Stimulated activated CD4-positive, alpha-beta T cell treated with anti-CD3 and anti-CD28 coated beads, Interleukin-1b, Interleukin-23, amount 100 ng/mL, for 1 hour (primary cell): Measurements from ENCODE around the gene TAGLN3.

Experiments used
- DNase-seq, 2 donors: peaks; one replicate each; pipeline ENCODE4 v3.0.0-alpha.2; 2020; ENCODE audit warnings: low read depth in 2 of 2

The TAGLN3 gene

DNA sequence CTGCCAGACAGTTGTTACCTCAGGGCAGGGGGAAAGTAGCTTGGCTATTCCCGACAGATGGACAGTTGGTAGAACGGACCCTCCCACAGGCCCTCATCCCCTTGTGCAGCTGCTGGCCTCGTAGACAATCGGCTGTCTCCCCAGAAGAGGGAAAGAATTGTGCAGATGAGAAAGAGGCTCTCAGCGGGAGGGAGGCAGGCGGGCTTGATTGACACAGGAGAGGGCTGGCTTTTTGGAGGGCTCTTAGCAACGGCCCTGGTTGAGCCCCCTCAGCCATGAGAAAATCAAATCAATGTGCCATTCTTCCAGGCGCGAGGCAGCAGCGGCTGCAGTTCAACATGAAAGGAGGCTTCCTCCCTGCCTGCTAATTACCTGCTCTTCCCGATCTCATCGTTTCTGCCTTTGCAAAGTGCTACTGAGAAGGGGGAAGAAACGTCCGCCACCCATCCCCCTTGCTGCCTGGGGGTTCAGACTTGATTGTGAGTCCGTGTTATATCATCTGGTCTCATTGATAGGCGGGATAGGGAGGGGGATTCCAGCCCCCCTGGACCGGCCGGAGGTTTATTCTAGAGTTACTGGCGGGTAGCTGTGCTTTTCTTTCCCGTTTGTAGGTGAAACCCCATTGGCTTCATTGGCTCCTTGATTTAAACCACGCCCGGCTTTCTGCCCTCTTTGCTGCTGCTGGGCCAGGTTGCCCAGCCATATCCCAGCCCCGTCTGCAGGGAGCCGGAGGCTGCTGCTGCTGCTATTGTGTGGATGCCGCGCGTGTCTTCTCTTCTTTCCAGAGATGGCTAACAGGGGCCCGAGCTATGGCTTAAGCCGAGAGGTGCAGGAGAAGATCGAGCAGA, at the start of gene TAGLN3:
TSS of gene TAGLN3 (plus strand) at position 287 of the 848 bp plus-strand sequence. CDS start at position 788, 501 bp downstream.
- DNase-seq, result no peak

DNA sequence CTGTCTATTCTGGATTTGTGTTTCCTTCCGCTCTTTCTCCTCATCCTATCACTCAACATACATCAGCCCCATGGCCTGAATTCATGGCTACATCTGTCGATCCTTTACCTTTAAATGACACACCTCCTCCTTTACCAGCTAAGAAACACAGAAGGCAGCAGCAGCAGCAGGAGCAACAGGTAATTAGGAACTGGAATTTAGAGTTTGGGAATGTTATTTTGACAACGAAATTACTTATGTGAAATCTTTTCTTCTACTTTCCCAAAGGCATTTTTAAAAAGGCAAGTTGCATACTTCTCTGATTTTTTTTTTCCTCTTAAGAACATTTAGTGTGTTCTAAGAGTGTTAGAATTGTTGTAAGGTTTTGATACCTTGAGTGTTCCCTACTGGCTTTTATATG, 49.0 kb upstream of the TAGLN3 start:
- no peak for DNase-seq

DNA sequence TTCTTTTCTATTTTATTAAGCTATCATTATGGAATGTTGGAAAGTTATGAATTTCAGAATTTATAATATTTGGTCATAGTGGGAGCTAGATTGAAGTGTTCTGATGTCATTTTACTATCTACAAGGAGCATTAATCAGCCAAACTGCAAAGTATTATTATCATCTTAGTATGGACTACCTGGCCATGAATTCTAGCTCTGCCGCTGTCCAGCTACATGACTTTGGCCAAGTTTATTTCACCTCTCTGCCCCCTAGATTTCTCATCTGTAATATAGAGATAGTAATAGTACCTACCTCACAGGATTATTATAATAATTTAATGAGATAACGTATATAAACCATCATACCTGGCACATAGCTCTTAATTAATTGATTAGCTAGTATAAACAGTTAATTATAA, 47.7 kb upstream of the TAGLN3 start:
- no peak for DNase-seq

DNA sequence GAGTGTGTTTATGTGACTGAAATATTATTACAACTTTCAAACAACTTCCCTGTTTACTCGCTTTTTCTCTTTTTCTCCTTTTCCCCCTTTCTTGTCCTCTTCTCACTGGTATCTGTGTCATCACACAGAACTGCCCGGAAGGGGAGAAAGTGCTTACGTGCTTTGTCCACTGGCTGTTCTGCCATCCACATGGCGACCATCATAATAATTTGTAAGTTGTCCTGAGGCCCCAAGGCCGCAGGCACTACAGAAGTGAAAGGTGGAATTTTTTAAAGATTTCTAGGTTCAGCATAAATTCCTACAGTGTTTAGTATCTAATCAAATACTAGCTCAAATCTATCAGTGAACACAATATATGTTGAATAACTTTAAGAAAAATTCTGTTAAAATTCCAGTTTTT, 46.6 kb upstream of the TAGLN3 start:
- DNase-seq, result no peak

DNA sequence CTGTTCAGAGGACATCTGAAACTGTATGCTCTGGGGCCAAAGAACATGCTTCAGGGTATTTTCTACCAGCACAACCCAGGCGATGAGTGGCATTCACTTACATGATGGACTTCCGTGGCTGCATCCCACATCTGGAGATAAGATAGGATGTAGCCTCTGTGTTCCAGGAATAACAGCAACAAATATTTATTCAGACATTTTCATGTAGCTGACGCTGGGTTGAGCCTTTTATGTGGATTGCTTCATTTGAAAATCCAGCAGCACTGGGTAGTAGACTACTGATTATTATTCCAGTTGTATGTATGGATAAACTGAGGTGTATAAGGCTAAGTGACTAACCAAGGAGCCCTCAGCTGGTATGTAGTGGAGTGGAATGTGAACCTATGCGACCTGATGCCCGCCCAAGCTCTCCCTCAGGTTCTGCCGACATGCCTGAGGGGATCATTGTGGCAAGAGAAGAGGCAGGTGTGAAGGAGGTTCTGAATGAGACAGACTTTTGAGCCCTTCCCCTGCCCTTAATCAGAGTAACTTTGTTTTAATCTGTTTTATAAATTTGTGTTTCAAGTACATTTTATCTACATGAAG, 45.8 kb upstream of the TAGLN3 start:
- DNase-seq, result no peak

DNA sequence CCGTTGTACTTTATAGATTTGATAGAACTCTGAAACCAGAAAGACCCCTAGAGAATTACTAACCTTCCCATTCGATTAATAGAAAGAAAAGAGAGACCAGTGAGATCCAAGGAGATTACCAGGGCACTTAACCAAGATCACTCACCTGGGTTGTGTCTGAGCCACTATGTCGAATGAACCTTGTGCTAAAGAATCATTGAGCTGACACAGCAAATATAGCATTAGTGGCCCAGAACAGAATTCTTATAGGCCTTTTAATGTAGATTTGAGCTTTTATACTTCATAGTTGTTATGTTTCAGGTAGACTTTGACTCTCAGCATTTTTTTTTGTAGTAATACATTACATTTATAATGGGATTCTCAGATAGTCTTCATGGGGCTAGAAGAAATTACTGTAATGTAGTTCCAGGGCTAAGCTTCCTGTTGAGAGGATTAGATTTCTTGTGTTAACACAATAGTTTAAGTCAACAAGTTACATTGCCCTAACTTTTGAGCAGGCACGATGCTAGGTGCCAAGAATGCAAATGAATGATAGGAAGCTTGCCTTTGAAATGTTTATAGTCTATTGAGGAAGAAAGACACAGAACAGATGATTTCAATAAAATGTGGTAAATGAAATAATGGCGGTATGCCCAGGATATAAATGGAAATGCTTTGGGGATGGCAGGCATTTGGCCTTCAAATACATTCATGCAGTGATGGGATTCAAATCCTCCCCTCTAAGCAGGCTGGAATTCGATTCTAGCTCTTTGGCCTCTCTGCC, 44.3 kb upstream of the TAGLN3 start:
- DNase-seq, result no peak

DNA sequence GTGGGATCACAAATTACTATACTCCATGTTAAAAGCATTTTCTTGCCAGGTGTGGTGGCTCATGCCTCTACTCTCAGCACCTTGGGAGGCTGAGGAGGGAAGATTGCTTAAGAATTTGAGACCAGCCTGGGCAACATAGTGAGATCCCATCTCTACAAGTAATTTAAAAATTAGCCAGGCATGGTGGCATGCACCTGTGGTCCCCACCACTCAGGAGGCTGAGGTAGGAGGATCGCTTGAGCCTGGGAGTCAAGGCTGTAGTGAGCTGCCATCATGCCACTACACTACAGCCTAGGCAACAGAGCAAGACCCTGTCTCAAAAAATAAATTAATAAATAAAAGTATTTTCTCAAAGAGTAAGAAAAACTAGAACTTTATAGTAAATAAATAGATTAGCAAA, 42.8 kb upstream of the TAGLN3 start:
- DNase-seq, result no peak

DNA sequence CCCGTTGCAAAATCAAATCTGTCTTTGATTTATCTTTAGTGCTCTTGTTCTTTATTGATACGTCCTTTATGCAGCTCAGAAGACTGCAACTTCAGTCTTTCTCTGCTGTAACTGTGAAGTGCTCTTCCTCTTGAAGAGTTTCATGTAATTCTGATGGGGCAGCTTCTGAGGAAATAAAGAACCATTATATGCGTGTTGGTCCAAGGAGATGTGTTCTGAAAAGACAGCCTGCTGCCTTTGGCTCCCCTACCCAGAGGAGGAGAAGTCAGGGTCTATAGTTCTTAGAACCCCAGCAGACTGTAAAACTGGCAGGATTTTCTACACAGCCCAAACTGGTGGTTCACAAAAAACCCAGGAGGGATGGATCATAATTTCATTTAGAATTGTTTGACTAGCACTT, 42.3 kb upstream of the TAGLN3 start:
- no peak for DNase-seq

DNA sequence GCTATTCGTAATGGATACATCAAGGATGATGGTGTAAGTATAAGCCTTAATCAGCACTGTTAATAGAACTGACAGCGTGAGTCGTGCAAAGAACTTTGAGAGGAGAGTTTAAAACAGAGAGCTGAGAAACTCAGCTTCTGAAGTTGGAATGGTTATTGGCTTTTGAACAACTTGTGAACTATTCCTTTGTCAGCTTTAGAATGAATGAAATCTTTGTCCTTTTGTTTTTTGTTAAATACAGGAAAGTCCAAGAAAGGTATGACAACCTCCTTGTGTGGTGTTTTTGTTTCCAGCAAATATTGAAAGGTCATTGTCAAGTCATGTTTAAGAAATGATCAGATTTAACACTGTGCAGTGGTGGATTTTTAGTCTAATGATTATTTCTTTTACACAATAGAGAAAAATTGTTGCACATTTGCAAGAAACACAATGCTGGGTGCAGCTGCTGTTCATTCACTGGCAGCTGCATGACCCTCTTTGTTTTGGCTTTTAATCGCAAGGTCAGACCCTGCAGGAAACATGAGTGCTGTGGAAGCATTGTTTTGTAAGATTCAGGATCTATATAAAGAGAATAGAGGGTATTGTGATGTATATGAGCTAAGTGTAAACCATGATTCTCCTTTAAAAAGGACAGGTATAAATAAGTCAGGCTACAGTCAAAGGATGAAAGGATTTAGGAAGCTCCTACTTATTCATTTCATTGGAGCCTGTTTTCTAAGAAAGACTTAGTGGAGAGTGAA, 41.6 kb upstream of the TAGLN3 start:
- DNase-seq, result no peak

DNA sequence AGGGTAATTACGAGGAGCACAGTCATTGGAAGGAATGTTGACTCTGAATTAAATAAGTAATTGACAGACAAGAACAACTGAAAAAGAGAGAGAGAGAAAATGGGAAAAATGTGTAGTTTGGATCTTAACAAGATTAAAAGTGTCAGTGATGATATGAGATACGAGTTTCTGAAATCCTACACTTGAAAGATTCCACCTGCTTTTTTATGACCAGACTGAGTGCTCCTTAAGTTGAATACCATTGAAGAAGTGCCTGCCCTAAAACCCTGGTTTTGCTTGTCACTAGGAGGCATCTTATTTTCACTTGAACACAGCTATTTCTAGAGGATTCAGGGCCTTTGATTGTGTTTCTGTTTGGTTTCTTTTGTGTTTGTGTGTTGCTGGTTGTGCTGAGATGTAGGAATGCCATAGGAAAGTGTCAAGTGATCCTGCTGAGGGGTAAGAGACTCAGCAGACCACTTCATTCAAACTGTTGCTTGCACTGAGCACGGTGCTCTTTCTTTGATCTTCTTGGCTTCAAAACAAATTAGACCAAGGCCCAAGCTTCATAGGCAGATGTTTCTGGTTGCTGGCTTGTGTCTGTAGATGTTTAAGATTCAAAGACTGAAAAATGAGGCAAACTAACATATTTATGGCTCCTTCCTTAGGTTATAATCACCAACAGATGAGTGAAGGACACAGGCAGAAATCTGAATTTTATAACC, 37.1 kb upstream of the TAGLN3 start:
- no peak for DNase-seq

DNA sequence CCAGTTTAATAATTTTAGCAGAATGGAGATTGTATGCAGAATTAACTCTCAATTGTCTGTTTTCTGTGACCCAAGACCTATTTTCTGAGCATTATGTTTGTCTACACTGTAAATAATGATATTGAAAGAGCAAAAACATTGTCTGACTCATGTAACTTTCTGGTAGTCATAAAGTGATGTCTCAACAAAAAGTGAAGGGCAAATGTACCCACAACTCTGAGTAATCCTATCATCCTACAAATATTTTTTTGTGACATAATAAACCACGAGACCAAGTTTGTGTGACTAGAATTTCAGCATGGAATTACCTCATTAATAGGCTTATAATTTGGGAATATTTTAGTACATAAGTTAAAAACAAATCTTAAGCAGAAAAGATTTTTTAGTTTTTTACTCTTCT, 35.3 kb upstream of the TAGLN3 start:
- DNase-seq, result no peak

DNA sequence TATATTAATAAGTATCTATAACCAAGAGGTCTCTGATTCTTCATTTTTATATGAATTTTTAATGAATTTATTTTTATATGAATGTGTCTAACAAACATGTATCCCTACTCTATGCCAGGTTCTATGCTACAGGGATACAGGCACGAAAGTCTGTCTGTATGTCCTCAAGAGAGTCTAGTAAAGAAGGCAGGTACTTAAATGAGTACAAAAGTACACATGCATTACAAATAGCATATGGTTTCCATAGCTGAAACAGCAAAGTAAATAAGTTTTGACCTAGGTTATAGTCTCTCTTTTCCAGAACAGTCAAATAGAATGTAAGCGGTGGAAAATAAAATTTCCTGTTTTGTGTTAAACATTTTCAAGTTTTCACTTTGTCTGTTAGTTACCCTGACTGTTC, 33.2 kb upstream of the TAGLN3 start:
- no peak for DNase-seq

DNA sequence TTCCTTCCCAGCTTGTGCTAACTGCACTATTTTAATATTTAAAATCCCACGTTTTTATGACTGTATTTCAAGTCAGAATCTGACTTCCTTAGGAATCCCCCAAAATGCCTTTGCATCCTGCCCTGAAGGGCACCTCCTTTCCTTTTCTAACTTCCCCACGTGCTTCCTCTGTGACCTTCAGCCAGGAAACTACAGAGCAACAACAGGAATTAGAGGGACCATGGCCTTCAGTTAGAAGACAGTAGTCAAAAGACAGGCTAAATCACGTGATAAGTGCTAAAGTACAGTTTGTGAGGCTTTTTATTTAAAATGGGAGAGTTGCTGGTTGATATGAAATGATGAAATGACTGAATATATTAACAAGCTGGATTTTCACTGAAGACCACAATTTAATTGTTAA, 31.7 kb upstream of the TAGLN3 start:
- DNase-seq, result no peak

DNA sequence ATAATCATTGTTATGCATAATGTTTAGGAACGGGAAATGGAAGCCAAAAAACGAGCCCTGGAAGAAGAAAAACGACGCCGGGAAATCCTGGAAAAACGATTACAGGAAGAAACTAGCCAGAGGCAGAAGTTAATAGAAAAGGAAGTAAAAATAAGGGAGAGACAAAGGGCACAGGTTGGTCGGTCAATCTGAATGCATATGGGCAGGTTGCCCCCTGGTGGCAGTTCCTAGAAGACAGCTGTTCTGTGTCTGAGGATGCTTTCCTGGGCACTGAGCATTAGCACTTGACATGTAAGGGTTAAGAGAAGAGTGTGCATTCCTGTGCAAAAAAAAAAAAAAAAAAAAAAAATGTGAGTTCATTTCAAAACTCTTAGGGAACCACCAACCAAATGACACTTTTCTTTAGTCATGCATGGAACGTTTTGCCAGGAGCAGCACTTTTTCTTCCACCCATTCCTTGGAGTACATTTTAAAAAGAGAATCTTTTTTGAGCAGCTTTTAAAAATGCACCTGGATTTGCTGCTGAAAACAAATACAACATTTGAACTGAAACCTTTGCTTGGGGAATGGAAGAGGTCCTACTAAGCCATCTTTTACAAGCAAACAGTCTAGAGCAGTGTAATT, 31.0 kb upstream of the TAGLN3 start:
- DNase-seq, result peak; percentile 55 to 72

DNA sequence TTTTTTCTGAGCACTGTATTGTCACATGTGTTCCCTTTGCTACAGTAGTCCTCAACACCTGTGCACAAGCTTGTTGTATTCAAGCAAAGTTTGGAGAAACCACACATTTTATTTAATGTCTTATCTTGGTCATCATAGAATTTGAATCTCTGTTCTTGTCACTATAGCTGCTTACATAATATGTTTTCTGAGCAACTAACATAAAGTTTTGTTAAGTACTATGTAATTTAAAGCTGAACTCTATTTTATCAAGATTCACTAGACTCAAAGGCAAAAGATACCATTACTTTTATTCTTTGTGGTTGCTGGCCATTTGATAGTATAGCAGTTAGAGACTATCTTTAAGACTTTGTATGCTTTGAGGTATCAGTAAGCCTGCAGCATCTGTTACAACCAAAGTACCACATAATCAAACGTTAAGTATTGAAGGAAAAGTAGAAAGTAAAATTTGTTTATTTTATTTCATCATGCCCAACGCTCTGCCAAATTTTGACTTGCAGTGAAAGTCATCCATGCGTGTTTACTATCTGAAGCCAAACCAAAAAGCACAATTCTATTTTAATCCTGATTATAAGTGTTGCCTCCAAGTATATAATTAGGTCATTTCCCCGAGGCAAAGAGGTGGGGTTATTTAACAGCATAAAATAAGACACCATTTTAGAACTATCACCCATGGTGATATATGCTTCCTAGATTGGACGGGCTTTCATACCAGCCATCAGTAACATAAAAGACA, 30.2 kb upstream of the TAGLN3 start:
- DNase-seq, result no peak

DNA sequence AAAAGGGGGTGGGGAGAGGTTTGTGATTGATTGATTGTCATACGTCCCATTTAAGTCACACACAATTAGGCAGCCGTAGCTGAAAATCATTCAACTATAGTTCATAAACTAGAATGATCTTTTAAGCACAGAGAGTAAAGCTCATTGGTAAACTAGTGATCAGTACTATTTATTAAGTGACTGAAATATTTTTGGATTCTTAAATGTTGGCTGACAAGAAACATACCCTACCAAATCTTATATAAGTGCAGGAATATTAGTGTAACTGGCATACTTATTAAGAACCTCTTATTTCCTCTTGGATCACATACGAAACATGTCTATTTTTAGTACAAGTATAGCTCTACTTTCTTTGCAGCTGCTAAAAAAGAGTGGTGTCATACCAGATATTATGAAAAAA, 28.3 kb upstream of the TAGLN3 start:
- DNase-seq, result no peak

DNA sequence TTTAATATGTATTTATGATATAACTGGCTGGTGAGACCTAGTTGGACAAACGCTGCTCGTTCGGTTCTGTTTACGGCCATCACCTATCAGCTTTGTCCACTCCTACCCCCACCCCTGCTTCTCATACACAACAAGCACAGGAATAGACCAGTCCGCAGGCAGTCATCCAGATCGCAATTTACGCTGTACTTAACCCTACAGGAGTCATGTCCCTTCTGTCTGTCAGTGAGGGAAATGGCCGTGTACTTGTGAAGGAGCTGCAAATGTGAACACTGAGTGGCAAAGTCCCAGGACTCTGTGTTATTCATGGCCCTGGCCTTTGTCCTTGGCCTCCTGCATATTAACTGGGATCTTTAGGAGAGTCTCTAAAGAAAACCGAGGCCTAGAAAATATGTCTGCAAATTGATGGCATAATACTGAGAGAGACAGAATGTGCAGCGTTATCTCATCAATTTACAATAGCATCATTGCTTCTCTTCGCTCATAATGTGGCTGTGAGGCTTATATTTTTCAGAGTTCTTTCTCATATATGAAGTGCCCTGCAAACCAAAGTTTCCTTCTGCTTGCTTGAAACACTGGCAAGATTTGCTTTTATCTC, 27.1 kb upstream of the TAGLN3 start:
- no peak for DNase-seq

DNA sequence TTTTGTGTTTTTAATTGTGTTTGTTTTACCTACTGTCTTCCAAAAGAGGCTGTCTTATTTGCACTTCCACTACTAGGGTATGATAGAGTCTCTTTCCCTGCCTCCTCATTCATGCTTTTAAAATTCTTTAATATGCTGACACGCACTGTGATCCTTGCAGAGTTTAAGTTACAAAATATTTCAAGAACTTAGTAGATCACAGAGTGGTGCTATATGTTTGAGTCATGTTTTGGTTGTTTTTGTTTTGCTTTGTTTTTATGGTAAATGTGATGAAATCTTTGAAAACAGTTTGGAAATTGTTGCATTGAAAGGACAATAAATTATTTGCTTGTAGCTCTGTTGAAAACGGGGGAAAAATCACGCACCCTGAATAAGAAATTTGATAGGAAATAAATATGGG, 25.8 kb upstream of the TAGLN3 start:
- no peak for DNase-seq

DNA sequence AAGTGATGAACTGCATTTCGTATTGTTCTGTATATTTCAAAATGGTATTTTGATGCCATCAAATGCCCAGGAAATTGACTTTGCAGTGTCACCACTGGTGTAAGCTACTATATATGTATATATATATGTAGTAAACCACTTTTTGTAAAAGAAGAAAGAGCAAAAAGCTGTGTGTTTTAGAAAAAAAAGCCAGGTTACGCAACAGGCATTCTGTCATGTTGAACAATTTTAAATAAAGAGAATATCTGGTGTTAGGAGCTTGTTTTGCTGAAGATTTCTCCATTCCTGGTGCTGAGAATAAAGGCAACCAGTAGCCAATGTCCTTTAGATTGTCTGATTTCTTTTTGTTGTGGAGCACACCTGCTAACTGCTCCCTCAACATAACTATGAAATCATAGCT, 23.6 kb upstream of the TAGLN3 start:
- DNase-seq, result no peak

DNA sequence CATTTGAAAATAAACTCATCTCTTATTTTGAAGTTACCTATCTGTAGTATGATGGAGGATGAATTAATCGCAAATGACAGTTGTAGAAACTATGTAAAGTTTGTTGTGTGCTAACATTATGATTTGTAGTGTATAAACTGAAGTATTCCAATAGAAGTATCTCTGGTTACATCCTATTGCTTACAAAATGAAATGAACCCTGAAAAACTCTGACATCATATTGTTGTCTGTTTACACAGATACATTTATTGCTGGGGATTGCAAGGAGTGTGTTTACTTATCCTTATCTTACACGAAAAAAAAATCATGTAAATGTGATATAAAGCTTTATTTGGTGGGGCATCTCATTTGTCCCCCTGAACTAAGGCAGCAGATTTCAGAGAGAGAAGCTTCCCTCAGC, 22.5 kb upstream of the TAGLN3 start:
- no peak for DNase-seq
